T-helper 1 cell treated with Interleukin-12 subunit alpha and Interleukin-12 subunit beta and Interleukin-4 antibody, amounts not matched to agents 30 ng/mL and 1 ng/mL, for 36 hours (primary cell): ENCODE data around the gene LGALS9B. TPM values are rescaled to one million over a fixed set of nuclear protein-coding genes. Genes with fewer than 3 reads are reported as not detected.
"Not testable (repeated sequence)": the region's sequence is repeated elsewhere in the genome, so short reads cannot be mapped to it uniquely, and the experiment has no call there.

Source experiments
- intact Hi-C: fragments of 100-400 bp; cut with micrococcal nuclease; formaldehyde crosslinking; loops from one replicate; pipeline ENCODE4 v1.15.1; 2024
- total RNA-seq: library from RNA; stranded (reverse); gene quantifications from 2 replicates; pipeline ENCODE4 v1.2.3, GENCODE V29; 2022

The LGALS9B gene
- total RNA-seq, 1 donor from 2014 or later = not detected

DNA sequence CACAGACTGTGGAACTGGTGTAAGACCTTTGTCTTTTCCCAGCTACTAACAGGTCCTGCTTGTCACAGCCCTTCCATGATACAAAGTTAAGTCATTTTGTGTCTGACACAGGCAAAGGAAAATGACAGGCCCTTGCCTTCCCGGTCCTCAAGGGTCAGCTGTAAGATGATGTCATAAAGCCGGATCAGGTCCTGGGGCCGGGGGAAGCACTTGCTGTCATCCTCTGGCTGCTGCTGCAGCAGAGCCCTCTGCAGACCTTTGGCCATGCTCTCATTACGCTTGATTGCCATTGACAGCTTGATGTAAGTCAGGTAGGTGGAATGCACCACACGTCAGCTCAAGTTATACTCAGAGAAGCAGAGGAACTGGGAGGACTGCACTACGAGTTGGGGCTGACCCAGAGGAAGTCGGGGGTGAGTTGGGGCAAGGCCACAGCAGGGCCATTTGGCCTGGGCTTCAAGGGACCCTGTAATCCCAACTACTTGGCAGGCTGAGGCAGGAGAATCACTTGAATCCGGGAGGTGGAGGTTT, 50.9 kb downstream of the LGALS9B start:
- intact Hi-C loops = not testable (repeated sequence)

DNA sequence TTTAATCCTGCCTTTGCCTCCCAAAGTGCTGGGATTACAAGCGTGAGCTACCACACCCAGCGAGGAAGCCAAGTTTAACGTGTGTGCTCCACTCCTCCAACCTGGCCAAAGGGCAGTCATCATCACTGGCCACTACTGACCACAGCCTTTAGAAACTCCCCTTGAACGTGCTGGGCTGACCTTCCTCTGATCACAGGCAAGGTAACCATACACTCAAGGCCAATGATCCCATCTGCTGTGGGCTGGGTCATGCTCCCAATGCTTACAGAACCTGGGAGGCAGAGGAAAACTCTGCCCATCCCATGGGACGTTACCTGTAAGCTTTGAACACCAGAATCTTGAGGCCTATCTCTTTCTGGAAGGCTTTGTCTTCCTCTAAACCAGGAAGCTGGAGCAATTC, 51.9 kb downstream of the LGALS9B start:
- intact Hi-C loops = not testable (repeated sequence)

- intact Hi-C loops = not testable (repeated sequence)
These were observed 65.9 kb downstream of the LGALS9B start for GRCh38 chr17:20401306-20402022.

- intact Hi-C loops = not testable (repeated sequence)
These were observed 66.6 kb downstream of the LGALS9B start for GRCh38 chr17:20400559-20401305.

Other genes with a start within 250 kb of the LGALS9B start
- gene CDRT15L2, start 112.2 kb upstream of the LGALS9B start, total RNA-seq = not detected in 2 replicates